Eye (tissue), 1 donor: ENCODE data around the gene SHISA8.
"Not testable (repeated sequence)": the region's sequence is repeated elsewhere in the genome, so short reads cannot be mapped to it uniquely, and the experiment has no call there.

Experiments used
- DNase-seq: peaks from one replicate; pipeline ENCODE4 v3.0.0-alpha.2; 2015

Gene SHISA8

DNA sequence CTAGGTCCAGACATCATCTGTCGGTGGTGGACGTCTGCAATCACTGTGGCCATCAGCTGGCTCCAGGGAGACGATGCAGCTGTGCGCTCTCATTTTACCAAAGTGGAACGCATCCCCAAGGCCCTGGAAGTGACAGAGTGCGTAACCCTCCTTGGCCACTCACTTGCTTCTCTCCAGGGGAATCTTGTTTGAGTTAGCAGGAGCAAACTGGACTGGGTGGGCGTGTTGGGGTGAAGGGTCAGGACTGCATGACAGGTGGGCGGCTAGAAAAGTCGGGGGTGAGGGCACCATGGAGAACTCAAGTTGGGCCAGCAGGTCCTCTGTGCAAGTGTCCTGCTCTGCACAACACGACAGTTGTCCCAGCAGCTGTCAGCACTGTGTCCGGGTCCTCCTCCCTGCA, 16.2 kb downstream of the SHISA8 start:
- peak; percentile 24 for DNase-seq

DNA sequence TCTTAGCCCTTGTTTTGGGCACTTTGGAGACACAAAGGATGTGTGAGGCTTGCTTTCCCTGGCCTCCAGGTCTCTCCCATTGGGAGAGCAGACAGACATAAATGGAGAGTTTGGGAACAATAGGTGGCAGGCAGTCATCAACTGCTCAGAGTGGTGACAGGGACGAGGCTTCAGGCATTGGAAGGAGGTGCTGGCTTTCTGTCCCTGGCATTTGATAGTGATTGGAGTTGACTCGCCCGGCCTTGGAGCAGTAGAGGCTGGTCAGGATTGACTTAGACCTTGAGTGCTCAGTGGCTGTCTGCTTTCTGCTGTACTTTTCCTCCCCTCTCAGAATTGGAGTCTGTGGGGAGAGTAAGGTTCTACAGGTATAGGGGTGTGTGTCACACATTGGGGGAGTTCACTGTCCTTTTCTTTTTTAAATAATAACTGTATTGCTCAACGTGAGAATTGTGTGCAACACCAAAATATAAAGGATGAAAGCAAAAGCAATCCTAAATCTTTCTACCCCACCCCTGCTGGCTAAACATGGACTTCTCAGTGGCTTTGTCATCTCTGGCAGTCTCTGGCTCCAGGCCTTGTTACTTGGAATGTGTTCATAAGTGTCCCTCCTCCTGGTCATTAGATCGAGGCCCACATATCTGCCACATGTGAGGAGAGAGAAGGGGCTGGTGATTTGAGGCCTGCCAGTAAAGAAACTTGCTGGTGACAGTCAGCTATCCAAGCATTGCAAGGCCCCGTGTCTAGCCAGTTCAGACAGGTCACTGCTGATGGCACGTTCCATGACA, 21.1 kb downstream of the SHISA8 start:
- DNase-seq = no peak

DNA sequence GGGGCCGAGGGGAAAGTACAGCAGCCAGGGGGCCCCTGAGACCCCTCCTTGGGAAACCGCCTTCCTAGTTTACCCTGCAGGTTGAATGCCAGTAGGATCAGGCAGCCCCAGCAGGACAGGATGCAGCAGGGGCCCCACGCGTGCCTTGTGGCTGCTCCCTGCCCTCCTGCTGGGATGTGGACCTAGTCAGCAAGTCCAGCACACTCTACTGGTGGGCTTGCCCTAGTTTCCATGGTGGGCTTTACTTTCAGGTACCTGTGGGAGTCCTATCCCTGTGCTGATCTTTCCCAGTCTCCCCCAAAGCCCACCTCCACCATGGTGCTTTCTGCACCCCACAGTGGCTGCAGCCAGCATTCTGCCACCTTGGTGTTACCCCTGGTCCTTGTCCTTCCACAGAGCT, 22.2 kb downstream of the SHISA8 start:
- DNase-seq = no peak

DNA sequence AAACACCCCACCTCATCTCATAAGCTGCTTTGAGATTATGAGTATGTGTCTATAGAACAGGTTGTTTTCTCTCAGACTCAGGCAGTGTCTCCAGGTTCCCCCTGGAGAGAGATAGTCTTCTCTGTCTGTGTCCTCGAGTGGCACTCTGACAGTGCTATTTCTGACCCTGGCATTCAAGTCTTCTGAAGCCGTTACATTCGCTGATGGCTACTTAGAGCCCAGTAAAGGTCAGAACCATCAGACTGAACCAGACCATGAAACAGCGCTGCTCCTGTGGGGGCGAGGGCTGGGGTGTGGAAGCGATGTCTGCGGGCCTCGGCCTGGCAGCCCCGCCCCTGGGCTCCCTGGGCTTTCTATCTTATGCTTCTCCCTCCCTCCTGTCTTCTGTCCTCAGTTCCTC, 23.5 kb downstream of the SHISA8 start:
- no peak for DNase-seq

DNA sequence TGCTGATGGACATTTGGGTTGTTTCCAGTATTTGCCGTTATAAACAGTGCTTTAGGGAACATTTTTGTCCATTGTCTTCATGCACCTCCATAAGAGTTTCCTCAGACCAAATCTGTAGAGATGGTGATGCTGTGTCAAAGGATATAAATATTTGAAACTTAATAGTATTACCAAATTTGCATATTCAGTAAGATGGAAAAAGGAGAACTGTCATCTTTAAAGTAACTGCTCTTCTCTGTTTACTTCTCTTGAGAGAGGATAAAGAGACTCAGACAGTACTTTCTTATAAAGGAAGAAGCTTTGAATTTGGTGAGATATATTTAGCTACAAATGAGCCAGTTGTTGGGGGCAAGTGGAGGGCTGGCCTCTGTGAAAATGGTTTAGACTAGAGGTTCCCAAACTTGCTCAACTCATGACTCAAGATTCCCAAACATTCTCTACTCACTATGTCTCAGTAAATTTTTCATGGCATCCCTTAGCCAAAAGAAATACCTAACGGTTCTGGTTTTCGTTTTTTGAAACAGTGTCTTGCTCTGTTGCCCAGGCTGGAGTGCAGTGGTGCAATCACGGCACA, 26.2 kb downstream of the SHISA8 start:
- no peak for DNase-seq

DNA sequence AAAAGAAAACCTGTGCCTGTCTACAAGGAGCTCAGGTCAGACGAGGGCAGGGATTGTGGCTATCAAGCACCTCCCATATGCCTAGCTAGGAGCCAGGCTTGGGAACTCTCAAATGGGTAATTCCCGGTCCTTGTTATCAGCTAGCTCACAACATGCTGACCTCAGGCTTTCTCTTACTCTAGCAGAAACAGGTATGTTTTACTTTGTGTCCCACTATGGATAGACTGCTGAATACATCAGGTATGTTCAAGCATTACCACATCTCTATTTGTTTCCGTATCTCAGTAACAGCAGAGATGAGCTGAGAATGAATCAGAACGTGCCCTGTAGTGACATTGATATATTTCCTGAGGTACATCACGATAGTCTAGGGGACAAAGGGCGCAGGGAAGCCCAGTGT, 29.4 kb downstream of the SHISA8 start:
- DNase-seq = no peak

DNA sequence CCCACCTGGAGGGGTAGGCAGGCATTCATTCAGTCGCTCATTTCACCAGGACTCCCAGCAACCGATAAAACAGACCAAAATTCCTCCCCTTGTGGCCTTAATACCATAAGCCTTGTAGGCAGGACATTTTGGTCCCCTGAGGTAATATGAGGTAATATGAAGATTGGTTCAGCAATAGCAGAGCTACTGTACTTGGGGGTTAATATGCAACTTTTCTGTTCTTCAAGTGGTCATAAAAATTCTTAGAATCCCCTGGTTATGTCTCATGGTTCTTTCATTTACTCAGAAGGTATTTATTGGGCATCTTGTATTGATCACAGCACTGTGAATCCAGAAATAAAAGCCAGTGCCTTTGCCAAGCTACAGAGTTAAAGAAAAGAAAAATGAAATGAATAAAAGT, 29.8 kb downstream of the SHISA8 start:
- no peak for DNase-seq

DNA sequence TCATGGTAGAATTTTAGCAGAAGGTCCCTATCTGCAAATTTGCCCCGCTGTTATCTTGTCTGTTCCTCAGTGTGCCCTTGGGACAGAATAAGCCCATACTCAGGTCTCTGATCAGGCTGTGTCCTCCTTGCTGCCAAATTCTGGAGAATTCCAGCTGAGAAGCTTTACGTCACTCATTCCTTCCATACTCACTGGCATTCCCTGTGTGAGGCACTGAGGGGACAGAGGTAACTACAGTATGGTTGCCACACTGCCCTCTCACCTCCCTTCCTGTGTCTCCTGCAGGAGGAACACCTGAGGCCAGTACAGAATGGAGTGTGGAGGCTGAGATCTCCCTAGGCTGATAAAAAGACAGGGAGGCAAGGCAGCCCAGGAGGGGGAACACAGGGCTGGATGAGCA, 31.5 kb downstream of the SHISA8 start:
- DNase-seq = no peak

DNA sequence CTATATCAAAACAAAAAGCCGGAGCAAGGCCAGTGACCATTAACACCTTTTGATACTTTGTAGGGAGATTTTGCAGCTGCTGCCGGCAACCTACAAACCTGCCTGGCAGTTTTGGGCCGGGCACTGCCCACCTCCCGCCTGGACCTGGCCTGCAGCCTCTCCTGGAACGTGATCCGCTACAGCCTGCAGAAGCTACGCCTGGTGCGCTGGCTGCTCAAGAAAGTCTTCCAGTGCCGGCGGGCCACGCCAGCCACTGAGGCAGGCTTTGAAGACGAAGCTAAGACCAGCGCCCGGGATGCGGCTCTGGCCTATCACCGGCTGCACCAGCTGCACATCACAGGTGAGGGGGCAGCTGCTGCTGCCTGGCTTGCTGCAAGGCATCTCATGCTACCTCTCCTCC, 34.2 kb downstream of the SHISA8 start:
- no peak for DNase-seq

DNA sequence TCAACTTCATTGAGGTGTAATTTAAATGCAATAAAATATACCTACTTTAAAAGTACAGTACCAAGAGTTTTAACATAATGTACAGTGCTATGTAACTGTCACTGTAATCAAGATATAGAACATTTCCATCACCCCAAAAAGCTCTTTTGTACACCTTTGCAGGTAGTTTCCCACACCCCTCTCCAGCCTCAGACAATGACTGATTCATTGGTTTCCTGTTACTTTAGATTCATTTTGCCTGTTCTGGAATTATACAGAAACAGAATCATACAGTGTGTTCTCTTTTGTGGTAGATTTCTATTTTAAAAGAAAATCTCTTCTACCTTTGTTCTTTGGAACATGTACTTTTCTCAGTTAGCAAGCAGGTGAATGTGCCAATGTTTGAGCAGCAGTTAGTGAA, 38.2 kb downstream of the SHISA8 start:
- DNase-seq = no peak

DNA sequence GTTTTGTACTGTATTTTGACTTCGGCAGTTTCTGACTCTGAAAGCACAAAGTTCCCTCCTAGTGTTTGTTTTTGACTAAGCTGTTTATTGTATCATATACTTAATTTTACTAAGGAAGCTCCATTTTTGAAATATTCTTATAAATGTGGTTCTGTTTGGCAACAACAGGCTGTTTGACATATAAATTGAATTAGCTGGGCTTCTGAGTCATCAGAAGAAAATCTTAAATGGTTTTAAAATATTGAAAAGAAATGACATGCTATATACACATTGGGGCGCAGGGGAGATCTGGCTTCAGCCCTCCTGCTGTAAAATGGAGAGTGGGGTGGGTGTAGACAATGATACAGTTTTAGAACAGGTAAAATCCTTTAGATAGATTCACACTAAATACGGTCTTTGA, 38.6 kb downstream of the SHISA8 start:
- DNase-seq = no peak

DNA sequence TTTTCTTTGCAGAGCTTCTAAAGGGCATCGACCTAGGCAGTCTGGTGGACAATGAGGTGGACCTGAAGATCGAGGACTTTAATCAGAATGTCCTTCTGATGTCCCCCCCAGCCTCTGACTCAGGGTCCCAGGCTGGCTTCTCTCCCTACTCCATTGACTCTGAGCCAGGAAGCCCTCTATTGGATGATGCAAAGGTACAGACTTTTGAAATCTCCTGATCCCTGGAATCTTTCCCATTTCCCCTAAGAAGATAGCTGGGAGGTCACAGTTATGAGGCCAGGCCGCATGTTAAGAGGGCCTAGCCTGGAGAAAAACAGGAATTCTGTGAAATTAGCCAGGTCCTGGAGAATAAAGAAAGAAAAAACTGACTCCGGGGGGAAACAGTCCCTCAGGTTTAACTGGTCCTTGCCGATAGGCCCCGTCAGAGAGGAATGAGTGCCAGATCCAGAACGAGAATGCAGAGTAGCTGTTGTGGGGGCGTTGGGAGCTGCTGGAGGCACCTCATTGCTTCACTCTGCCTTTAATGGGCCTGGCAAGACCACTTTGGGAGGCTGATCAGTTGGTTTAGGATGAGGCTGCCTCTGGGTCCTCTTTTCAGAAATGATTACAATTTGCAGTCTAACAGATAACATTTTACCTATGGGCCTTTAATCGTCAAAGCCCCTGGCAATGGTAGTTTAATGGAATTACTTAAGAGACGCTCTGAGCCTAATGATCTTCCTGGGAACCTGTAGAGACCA, 39.2 kb downstream of the SHISA8 start:
- no peak for DNase-seq

DNA sequence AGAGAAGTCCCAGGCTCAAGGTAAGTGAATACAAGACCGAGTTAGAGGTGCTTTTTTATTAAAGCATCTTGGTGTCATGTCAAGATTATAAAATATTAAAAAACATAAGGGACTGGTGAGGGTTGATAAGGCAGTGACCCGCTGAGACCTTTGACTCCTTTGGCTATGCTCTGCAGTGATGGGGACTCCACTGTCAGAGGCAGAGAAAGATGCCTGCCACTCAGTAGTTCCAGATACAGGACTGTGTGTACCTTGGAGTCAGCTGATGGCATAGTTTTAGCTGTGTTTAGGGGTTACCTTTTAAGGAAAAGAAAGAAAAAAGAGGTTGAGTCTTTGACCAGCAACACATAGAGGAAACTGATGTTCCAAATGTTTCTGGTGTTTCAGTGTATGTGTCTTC, 40.8 kb downstream of the SHISA8 start:
- DNase-seq = no peak

DNA sequence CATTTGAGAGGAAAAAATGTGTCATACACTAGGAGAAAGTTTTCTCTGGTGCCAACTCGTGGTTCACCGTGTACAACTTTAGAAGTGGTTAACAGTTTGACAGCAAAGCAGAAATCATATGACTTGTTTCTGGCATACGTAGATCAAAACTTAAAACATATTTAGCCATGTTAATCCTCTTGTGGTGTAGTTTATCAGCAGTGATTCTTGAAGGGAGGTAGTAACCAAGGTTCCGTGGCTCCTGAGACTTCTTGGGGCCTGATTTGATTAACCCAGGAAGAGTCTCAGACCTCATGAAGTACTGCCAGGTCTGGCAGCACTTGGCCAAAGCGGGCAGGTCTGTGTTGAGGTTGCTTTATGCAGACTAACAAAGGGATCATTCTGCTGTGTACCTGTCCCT, 41.5 kb downstream of the SHISA8 start:
- DNase-seq = no peak

DNA sequence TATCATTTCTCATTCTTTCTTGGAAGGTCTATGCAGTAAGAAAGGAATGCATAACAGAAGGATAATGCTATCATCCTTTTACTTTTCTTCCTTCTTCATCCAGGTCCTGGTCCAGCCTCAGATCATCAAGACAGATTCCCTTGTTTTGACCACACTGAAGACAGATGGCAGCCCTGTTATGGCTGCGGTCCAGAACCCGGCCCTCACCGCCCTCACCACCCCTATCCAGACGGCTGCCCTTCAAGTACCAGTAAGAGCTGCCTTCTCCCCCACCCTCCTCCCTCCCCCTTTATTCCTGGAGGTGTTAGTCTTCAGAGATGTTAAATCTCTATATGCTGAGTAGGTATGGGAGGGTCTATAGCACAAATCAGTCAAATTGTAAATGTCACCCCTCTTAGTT, 44.1 kb downstream of the SHISA8 start:
- DNase-seq = no peak

DNA sequence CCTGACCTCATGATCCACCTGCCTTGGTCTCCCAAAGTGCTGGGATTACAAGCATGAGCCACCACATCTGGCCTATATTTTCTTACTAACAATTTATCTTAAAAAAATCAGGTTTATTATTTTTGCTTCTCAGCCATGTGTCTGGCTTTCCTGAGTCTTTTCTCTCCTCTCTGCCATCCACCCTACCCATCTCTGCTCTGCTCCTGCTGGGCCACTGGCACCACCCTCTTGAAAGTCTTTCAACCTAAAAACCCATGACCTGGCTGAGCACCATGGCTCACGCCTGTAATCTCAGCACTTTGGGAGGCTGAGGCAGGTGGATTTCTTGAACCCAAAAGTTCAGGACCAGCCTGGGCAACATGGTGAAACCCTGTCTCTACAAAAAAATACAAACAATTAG, 44.8 kb downstream of the SHISA8 start:
- DNase-seq = not testable (repeated sequence)

DNA sequence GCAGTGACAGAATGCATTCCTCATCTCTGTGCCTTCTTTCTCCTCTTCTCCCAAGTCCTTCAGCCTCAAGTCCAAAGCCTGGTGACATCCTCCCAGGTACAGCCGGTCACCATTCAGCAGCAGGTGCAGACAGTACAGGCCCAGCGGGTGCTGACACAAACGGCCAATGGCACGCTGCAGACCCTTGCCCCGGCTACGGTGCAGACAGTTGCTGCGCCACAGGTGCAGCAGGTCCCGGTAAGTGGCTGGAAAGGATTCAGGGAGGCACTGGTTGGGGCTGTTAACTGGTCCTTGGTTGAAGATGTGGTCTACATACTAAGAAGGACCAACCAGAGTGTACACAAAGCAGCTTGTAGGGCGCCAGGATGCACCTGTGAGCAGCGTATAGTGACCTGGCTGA, 46.3 kb downstream of the SHISA8 start:
- DNase-seq = no peak

DNA sequence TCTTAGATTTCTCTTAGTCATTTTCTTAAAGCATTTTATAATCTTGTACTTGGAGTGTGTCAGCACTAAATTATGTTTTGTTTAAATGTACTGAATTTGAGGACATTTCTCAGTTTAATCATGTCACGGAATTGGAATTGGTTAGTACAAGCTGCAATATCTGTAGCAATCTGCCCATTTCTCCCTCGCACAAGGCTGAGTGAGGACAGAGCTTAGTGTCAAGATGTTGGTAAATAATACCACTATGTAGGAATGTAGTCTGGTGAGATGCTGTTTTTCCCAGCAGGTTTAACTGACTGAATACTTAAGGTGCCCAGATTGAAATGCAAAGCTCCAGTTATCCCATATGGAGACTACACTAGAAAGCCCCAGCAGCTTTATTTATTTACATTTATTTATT, 51.4 kb downstream of the SHISA8 start:
- DNase-seq = no peak

DNA sequence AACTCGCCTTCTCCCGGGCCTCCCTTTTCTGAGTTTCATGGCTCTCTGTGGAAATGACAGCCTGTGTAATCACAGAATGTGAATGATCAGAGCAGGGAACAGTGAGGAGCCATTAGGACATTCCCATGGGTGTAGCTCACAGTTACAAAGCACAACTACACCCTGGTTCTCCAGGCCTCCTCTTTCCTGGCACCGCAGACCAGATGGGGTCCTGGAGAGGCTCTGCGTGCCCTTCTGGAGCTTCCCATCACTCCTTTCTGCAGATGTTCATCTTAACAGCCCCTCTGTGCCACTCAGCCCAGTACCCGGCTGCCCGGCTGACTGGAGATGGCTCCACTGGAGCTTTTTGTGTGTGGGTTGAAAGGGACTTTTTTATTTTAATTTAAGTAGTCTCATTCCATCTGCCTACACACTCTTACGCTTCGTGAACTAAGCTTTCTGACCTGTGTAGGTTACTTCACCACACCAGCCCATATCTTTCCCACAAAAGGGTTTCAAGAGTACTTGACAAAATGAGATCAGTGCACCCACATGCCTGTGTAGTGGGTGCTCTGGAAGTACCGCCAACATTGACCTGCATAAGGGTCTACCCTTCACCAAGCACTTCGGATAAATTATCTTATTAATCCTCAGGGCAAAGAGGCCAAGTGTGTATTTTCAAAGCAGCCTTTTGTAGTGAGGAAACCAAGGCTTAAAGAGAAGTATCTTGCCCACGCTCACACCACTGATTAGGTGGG, 52.2 kb downstream of the SHISA8 start:
- peak; percentile 68 for DNase-seq

DNA sequence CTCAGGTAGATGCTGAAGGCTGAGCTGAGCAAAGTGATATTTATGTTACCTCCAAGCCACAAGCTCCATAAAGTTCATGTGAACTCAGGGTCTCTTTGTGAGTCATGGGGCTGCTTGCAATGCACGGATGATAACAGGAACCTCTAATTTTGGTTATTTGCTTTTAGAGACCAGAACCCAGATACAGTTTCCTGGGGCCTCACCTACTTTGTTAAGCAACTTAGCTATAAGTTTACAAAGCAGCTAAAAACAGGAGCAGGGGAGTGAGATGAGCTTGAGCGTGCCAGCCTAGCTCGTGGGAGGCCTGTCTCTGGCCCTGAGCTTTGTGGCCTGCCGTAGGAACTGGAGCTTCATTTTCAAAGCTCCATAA, 52.7 kb downstream of the SHISA8 start:
- DNase-seq = no peak
